Fibroblast of skin of right quadriceps (primary cell): ENCODE data around the gene NAPA.

ENCODE experiments used
- DNase-seq: peaks from one replicate; pipeline ENCODE4 v3.0.0-alpha.2; 2013

Gene NAPA

GRCh38 chr19:47450478-47450877, 64.4 kb downstream of the NAPA start:
- no peak for DNase-seq

GRCh38 chr19:47448360-47448727, 66.5 kb downstream of the NAPA start:
- no peak for DNase-seq

GRCh38 chr19:47447470-47448359, 67.1 kb downstream of the NAPA start:
- peak; percentile 45 for DNase-seq

- no peak for DNase-seq
Observed at GRCh38 chr19:47446534-47447469, 68.1 kb downstream of the NAPA start.

- no peak for DNase-seq
Observed at GRCh38 chr19:47445937-47446402, 68.9 kb downstream of the NAPA start.

- DNase-seq, result no peak
Observed at GRCh38 chr19:47445527-47445926, 69.3 kb downstream of the NAPA start.

- DNase-seq, result no peak
Observed at GRCh38 chr19:47444388-47444821, 70.5 kb downstream of the NAPA start.

GRCh38 chr19:47443331-47443730, 71.5 kb downstream of the NAPA start:
- DNase-seq, result no peak

GRCh38 chr19:47438793-47439220, 76.1 kb downstream of the NAPA start:
- no peak for DNase-seq
